Upper lobe of right lung (tissue), 1 donor: ENCODE measurements around the gene CDK10. TPM values are rescaled to one million over a fixed set of nuclear protein-coding genes. Genes with fewer than 3 reads are reported as not detected.

Source experiments
- ATAC-seq: fragments of 200-7000 bp; cut with Tn5 transposase; one replicate; pipeline ENCODE4 v1.9.1; 2020; ENCODE audit warnings: mild to moderate bottlenecking, moderate library complexity
- DNase-seq: peaks from one replicate; pipeline ENCODE4 v3.0.0-alpha.2; 2020
- H3K27ac ChIP-seq: fragments of 200-600 bp; one replicate; pipeline ENCODE4 v1.8.0; 2022
- H3K27me3 ChIP-seq: fragments of 200-600 bp; one replicate; pipeline ENCODE4 v1.8.0; 2022; ENCODE audit warnings: mild to moderate bottlenecking
- H3K36me3 ChIP-seq: fragments of 200-600 bp; one replicate; pipeline ENCODE4 v1.8.0; 2022
- H3K4me1 ChIP-seq: fragments of 200-600 bp; one replicate; pipeline ENCODE4 v1.8.0; 2022
- H3K4me3 ChIP-seq: fragments of 200-600 bp; one replicate; pipeline ENCODE4 v1.8.0; 2022; ENCODE audit warnings: mild to moderate bottlenecking
- H3K9me3 ChIP-seq: fragments of 200-600 bp; one replicate; pipeline ENCODE4 v1.8.0; 2022
- intact Hi-C: fragments of 100-400 bp; cut with DNase I; formaldehyde crosslinking; loops from one replicate; pipeline ENCODE4 v1.11.0; 2022
- total RNA-seq: library from RNA; stranded (reverse); fragmentation: NEBNext Ultra II Directional; extraction: Animal tissue kit (Norgen Biotek cat#: 25700); gene quantifications from one replicate; pipeline ENCODE4 v1.2.1, GENCODE V29; 2021
- TF ChIP-seq, protein P1 (sequence below): fragments of 200-600 bp; IDR thresholded peaks from one replicate; pipeline ENCODE4 v1.8.0; 2022; ENCODE audit warnings: antibody characterized with exemption
- donor health status: DM: no; HTN: yes; CAD: no; lungs with severe emphysema.

Gene CDK10
- total RNA-seq, 1 donor from 2014 or later, result 81.5 TPM

DNA sequence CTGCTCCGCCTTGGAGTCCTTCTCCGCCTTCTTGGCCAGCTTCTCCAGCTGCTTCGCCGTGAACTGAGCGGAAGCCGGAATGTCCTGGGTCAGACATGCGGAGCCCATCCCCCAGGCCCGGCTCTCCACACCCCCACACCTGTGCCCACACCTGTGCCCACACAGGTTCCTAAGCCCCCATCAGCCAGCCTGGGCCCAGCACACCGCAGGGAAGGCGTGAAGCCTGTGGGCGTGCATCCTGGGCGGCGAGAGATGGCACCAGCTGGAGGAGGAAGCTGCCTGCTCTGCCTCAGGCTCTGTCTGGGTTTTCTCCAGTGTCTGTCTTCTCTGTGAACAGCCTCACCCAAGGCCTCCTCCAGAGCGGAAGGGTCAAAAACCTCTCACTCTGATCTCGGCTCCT, 34.9 kb upstream of the CDK10 start:
- intact Hi-C loops, result no loop called here
- H3K4me1 ChIP-seq, result peaks cover 7% of the 10 kb centered on the region
- peaks cover 15% of the 10 kb centered on the region for H3K36me3 ChIP-seq
- H3K27me3 ChIP-seq, result no peaks in the 10 kb centered on the region
- TF ChIP-seq, protein P1, sequence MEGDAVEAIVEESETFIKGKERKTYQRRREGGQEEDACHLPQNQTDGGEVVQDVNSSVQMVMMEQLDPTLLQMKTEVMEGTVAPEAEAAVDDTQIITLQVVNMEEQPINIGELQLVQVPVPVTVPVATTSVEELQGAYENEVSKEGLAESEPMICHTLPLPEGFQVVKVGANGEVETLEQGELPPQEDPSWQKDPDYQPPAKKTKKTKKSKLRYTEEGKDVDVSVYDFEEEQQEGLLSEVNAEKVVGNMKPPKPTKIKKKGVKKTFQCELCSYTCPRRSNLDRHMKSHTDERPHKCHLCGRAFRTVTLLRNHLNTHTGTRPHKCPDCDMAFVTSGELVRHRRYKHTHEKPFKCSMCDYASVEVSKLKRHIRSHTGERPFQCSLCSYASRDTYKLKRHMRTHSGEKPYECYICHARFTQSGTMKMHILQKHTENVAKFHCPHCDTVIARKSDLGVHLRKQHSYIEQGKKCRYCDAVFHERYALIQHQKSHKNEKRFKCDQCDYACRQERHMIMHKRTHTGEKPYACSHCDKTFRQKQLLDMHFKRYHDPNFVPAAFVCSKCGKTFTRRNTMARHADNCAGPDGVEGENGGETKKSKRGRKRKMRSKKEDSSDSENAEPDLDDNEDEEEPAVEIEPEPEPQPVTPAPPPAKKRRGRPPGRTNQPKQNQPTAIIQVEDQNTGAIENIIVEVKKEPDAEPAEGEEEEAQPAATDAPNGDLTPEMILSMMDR, result no peak
- ATAC-seq, result no peak
- no peak for DNase-seq
- no peak overlapping the region for H3K27ac ChIP-seq
- no peaks in the 10 kb centered on the region for H3K9me3 ChIP-seq
- no peak overlapping the region for H3K4me3 ChIP-seq

DNA sequence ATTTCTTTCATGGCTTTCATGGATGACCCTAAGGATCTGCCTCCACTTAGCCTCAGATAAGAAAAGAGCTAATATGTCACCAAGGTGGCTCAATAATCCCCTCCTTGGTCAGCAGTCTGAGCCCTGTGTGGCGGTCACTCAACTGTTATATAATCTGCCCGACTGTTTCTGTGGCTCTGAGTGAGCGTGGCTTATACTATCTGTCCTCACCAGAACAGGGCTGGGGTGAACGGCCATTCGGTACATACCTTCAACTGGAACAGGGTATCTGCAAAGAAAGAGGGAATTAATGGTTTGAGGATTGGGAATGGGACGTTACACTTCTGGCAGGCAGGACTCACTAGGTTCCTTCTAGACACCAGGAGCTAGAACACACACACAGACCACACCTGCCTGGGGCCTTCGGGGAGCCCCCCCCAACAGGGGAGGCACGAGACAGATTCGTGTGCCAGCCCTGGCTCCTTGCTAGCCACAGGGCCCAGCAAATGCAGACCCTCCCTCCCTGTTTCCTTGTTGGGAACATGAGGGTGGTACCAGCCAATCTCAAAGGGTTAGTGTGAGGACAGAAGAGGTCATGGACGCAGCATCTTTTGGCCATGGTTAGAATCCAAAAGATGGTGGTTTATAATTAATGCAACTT, 32.7 kb upstream of the CDK10 start:
- TF ChIP-seq, protein P1, result no peak
- intact Hi-C loops, result no loop called here
- H3K4me1 ChIP-seq, result peaks cover 16% of the 10 kb centered on the region
- no peak overlapping the region for H3K4me3 ChIP-seq
- H3K27me3 ChIP-seq, result no peaks in the 10 kb centered on the region
- ATAC-seq, result no peak
- H3K9me3 ChIP-seq, result no peaks in the 10 kb centered on the region
- DNase-seq, result no peak
- H3K36me3 ChIP-seq, result peaks cover 7% of the 10 kb centered on the region
- H3K27ac ChIP-seq, result no peak overlapping the region

DNA sequence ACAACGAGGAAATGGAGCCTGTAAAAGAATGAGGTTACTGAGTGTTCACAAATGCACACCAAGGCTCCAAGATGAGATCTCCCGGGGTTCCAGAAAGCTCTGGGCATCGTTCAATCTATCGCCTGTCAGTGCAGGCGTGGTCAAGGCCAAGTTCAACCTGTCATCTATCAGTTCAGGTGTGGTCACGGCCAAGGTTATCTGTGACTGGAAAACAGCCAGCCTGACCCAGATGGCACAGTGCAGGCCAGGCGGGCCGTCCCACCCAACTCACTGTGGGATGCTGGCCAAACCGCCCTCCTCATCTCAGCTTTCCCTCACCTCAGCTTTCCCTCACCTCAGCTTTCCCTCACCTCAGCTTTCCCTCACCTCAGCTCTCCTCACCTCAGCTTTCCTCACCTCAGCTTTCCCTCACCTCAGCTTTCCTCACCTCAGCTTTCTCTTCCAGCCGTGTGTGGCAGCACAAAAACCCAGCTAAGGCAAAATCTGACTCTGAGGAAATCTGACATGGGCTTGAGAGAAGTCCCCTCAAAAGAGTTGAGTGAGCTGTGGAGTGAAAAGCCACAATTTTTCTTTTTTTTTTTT, 31.3 kb upstream of the CDK10 start:
- no peaks in the 10 kb centered on the region for H3K27me3 ChIP-seq
- peaks cover 7% of the 10 kb centered on the region for H3K36me3 ChIP-seq
- H3K9me3 ChIP-seq, result no peaks in the 10 kb centered on the region
- intact Hi-C loops, result no loop called here
- H3K4me1 ChIP-seq, result peaks cover 25% of the 10 kb centered on the region
- TF ChIP-seq, protein P1, result no peak
- no peak overlapping the region for H3K4me3 ChIP-seq
- ATAC-seq (no peak), DNase-seq (no peak)
- no peak overlapping the region for H3K27ac ChIP-seq

DNA sequence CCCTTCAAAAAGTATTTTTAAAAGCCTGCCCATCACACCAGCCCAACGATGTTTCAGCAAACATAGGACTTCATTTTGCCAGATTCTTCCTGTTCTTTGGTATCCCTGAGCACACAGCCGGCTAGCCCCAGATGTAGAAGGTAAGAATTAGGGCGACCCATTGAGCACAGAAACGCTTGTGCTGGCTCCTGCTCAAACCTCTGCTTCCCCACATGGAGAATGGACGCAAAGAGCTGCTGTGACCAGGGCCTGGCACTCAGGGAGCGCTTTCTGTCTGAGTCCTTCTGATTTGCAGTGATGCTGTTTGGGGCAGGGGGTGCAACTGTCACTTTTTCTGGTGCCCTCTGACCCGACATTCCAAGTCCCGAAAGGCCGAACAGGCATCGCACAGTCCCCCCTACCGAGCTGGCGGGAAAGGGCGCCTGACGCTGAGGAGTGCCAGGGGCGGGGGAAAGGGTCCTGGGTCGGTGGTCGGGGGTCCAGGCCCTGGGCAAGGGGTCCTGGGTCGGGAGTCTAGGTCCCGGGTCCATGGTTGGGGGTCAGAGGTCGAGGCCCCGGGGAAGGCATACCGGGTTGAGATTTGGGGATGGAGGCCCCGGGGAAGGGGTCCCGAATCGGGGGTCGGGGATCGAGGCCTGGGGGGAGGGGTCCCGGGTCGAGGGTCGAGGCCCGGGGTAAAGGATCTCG, 29.9 kb upstream of the CDK10 start:
- TF ChIP-seq, protein P1, result no peak
- ATAC-seq (no peak), DNase-seq (no peak)
- H3K36me3 ChIP-seq, result peaks cover 15% of the 10 kb centered on the region
- peak overlapping the region; percentile 88 for H3K27ac ChIP-seq
- intact Hi-C loops, result no loop called here
- H3K4me3 ChIP-seq, result peak overlapping the region; percentile 97
- H3K4me1 ChIP-seq, result peaks cover 25% of the 10 kb centered on the region
- no peaks in the 10 kb centered on the region for H3K9me3 ChIP-seq
- no peaks in the 10 kb centered on the region for H3K27me3 ChIP-seq

DNA sequence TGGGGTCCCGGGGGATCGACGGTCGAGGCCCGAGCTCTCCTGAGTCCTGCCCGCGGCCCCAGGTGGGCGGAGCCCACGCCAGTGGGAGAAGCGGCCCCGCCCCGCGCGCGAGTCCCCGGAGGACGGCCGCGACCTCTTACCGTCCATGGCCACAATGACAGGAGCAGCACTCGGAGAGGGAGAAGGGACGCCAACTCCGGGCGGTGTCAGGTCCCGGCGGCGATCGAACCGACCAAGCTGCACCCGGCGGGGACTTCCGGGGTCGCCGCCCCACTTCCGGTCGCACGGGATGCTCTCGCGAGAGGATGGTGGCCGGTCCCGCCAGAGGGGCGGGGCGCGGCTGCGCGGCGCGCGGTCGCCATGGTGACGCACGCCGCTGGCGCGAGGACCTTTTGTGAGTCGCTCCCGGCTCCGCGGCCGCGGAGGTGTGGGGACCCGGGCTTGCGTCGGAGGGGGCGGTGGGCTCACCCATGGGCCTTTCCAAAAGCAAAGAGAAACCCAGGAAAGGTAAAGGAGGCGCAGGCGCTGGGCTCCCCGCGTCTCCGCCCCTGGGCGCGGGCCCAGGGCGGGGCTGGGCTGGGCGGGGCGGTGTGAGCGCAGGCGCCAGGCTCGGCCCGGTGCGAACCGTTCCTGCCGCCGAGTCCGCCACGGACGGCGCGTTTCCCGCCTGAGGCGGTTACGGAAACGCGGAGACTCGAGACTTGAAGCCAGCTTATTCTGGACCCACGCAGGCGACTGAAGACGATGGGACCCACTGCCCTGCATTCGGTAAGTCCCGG, 28.9 kb upstream of the CDK10 start, which contains the start of the genes CHMP1A and SPATA33:
TSS of gene CHMP1A (minus strand) at position 267 of the 779 bp plus-strand sequence. CDS start at position 147, 120 bp downstream.
TSS of gene SPATA33 (plus strand) at position 395 of the 779 bp plus-strand sequence. CDS start at position 471, 76 bp downstream.
- ATAC-seq (peak; percentile 97), DNase-seq (peak; percentile 95)
- Histone ChIP-seq H3K4me3 (peak within 1 kb of the TSS; percentile 97), H3K9me3 (no peaks in the 10 kb centered on the region), H3K36me3 (peaks cover 16% of the 10 kb centered on the region), H3K27ac (peak within 1 kb of the TSS; percentile 88), H3K27me3 (no peaks in the 10 kb centered on the region), H3K4me1 (peaks cover 25% of the 10 kb centered on the region)
- intact Hi-C loops, result no loop called here
- TF ChIP-seq, protein P1, result no peak
